HEK293 (cell line): ENCODE measurements around the gene GPR4.
A peak's percentile ranks its signal among the peaks of the same experiment; 100 is the strongest.

ENCODE experiments used
- CTCF ChIP-seq: fragments of 450-650 bp; formaldehyde crosslinking; IDR thresholded peaks from 2 replicates; pipeline ENCODE4 v1.5.1; 2016; ENCODE audit warnings: missing biosample characterization, missing genetic modification characterization
- GLIS1 ChIP-seq: fragments of 450-650 bp; formaldehyde crosslinking; IDR thresholded peaks from 2 replicates; pipeline ENCODE4 v1.5.1; 2016; ENCODE audit warnings: missing biosample characterization, missing genetic modification characterization
- IKZF3 ChIP-seq: fragments of 450-650 bp; IDR thresholded peaks from 2 replicates; pipeline ENCODE4 v1.5.0; 2018; ENCODE audit warnings: missing biosample characterization, mild to moderate bottlenecking, missing genetic modification characterization, moderate library complexity
- INSM2 ChIP-seq: fragments of 450-650 bp; formaldehyde crosslinking; IDR thresholded peaks from 2 replicates; pipeline ENCODE4 v1.5.1; 2016; ENCODE audit warnings: missing biosample characterization, missing genetic modification characterization
- KLF1 ChIP-seq: fragments of 450-650 bp; formaldehyde crosslinking; IDR thresholded peaks from 2 replicates; pipeline ENCODE4 v1.5.1; 2016; ENCODE audit warnings: missing biosample characterization, missing genetic modification characterization
- KLF7 ChIP-seq: fragments of 450-650 bp; formaldehyde crosslinking; IDR thresholded peaks from 2 replicates; pipeline ENCODE4 v1.5.1; 2016; ENCODE audit warnings: missing biosample characterization, missing genetic modification characterization, borderline replicate concordance
- MEIS1 ChIP-seq: sonication (generic); formaldehyde crosslinking; IDR thresholded peaks from 2 replicates; pipeline ENCODE4 v1.8.1; 2022; ENCODE audit warnings: missing genetic modification reagents, mild to moderate bottlenecking, borderline replicate concordance
- SP3 ChIP-seq: fragments of 450-650 bp; formaldehyde crosslinking; IDR thresholded peaks from 2 replicates; pipeline ENCODE4 v1.5.1; 2016; ENCODE audit warnings: missing biosample characterization, missing genetic modification characterization
- ZBTB17 ChIP-seq: fragments of 450-650 bp; formaldehyde crosslinking; IDR thresholded peaks from 2 replicates; pipeline ENCODE4 v1.5.1; 2016; ENCODE audit warnings: missing biosample characterization, missing genetic modification characterization
- ZBTB48 ChIP-seq: fragments of 450-650 bp; formaldehyde crosslinking; IDR thresholded peaks from 2 replicates; pipeline ENCODE4 v1.5.1; 2016; ENCODE audit warnings: missing biosample characterization, missing genetic modification characterization
- ZFP41 ChIP-seq: fragments of 450-650 bp; formaldehyde crosslinking; IDR thresholded peaks from 2 replicates; pipeline ENCODE4 v1.5.1; 2016; ENCODE audit warnings: missing biosample characterization, missing genetic modification characterization, borderline replicate concordance
- ZNF132 ChIP-seq: fragments of 450-650 bp; formaldehyde crosslinking; IDR thresholded peaks from 2 replicates; pipeline ENCODE4 v1.5.1; 2017; ENCODE audit warnings: missing biosample characterization, missing genetic modification characterization, borderline replicate concordance
- ZNF133 ChIP-seq: fragments of 450-650 bp; formaldehyde crosslinking; IDR thresholded peaks from 2 replicates; pipeline ENCODE4 v1.5.1; 2016; ENCODE audit warnings: missing biosample characterization, missing genetic modification characterization
- ZNF16 ChIP-seq: fragments of 450-650 bp; formaldehyde crosslinking; IDR thresholded peaks from 2 replicates; pipeline ENCODE4 v1.5.1; 2016; ENCODE audit warnings: low read depth, missing biosample characterization, missing genetic modification characterization
- ZNF169 ChIP-seq: fragments of 450-650 bp; formaldehyde crosslinking; IDR thresholded peaks from 2 replicates; pipeline ENCODE4 v1.5.1; 2016; ENCODE audit warnings: missing biosample characterization, missing genetic modification characterization
- ZNF175 ChIP-seq: fragments of 450-650 bp; formaldehyde crosslinking; IDR thresholded peaks from 2 replicates; pipeline ENCODE4 v1.5.1; 2016; ENCODE audit warnings: missing biosample characterization, missing genetic modification characterization
- ZNF23 ChIP-seq: fragments of 450-650 bp; formaldehyde crosslinking; IDR thresholded peaks from 2 replicates; pipeline ENCODE4 v1.5.1; 2016; ENCODE audit warnings: missing biosample characterization, missing genetic modification characterization, borderline replicate concordance
- ZNF24 ChIP-seq: fragments of 450-650 bp; formaldehyde crosslinking; IDR thresholded peaks from 2 replicates; pipeline ENCODE4 v1.5.1; 2016; ENCODE audit warnings: missing biosample characterization, missing genetic modification characterization
- ZNF311 ChIP-seq: fragments of 450-650 bp; formaldehyde crosslinking; IDR thresholded peaks from 2 replicates; pipeline ENCODE4 v1.5.1; 2017; ENCODE audit warnings: missing biosample characterization, missing genetic modification characterization, borderline replicate concordance
- ZNF324 ChIP-seq: fragments of 450-650 bp; formaldehyde crosslinking; IDR thresholded peaks from 2 replicates; pipeline ENCODE4 v1.5.1; 2016; ENCODE audit warnings: missing biosample characterization, missing genetic modification characterization
- ZNF510 ChIP-seq: fragments of 450-650 bp; formaldehyde crosslinking; IDR thresholded peaks from 2 replicates; pipeline ENCODE4 v1.5.1; 2018; ENCODE audit warnings: mild to moderate bottlenecking, missing genetic modification characterization, missing biosample characterization; ENCODE audit not compliant: insufficient replicate concordance
- ZNF514 ChIP-seq: fragments of 450-650 bp; formaldehyde crosslinking; IDR thresholded peaks from 2 replicates; pipeline ENCODE4 v1.5.1; 2016; ENCODE audit warnings: missing biosample characterization, missing genetic modification characterization
- ZNF529 ChIP-seq: fragments of 450-650 bp; formaldehyde crosslinking; IDR thresholded peaks from 2 replicates; pipeline ENCODE4 v1.5.1; 2017; ENCODE audit warnings: missing genetic modification characterization, missing biosample characterization; ENCODE audit not compliant: insufficient replicate concordance
- ZNF555 ChIP-seq: fragments of 450-650 bp; formaldehyde crosslinking; conservative IDR thresholded peaks from 2 replicates; pipeline ENCODE4 v1.5.1; 2017; ENCODE audit warnings: missing biosample characterization, mild to moderate bottlenecking, missing genetic modification characterization, inconsistent platforms
- ZNF658 ChIP-seq: fragments of 450-650 bp; formaldehyde crosslinking; IDR thresholded peaks from 2 replicates; pipeline ENCODE4; 2016; ENCODE audit warnings: missing biosample characterization, missing genetic modification characterization
- ZNF660 ChIP-seq: fragments of 450-650 bp; IDR thresholded peaks from 2 replicates; pipeline ENCODE4 v1.5.1; 2018; ENCODE audit warnings: missing biosample characterization, mild to moderate bottlenecking, missing genetic modification characterization
- ZNF670 ChIP-seq: fragments of 450-650 bp; formaldehyde crosslinking; IDR thresholded peaks from 2 replicates; pipeline ENCODE4 v1.5.1; 2016; ENCODE audit warnings: missing biosample characterization, missing genetic modification characterization, low read depth
- ZNF701 ChIP-seq: fragments of 450-650 bp; formaldehyde crosslinking; IDR thresholded peaks from 2 replicates; pipeline ENCODE4 v1.5.1; 2016; ENCODE audit warnings: missing biosample characterization, missing genetic modification characterization
- ZNF747 ChIP-seq: fragments of 450-650 bp; formaldehyde crosslinking; IDR thresholded peaks from 2 replicates; pipeline ENCODE4 v1.5.1; 2016; ENCODE audit warnings: missing biosample characterization, missing genetic modification characterization
- ZNF776 ChIP-seq: fragments of 450-650 bp; formaldehyde crosslinking; IDR thresholded peaks from 2 replicates; pipeline ENCODE4 v1.5.0; 2017; ENCODE audit warnings: missing biosample characterization, missing genetic modification characterization, borderline replicate concordance
- ZSCAN30 ChIP-seq: fragments of 450-650 bp; IDR thresholded peaks from 2 replicates; pipeline ENCODE4 v1.5.1; 2018; ENCODE audit warnings: missing biosample characterization, mild to moderate bottlenecking, missing genetic modification characterization, moderate library complexity
- ZXDB ChIP-seq: fragments of 450-650 bp; formaldehyde crosslinking; IDR thresholded peaks from 2 replicates; pipeline ENCODE4 v1.5.1; 2016; ENCODE audit warnings: missing biosample characterization, missing genetic modification characterization
- TF ChIP-seq, protein P1 (sequence below): fragments of 450-650 bp; formaldehyde crosslinking; IDR thresholded peaks from 2 replicates; pipeline ENCODE4 v1.5.1; 2016; ENCODE audit warnings: missing biosample characterization, missing genetic modification characterization
- TF ChIP-seq, protein P2 (sequence below): fragments of 450-650 bp; formaldehyde crosslinking; IDR thresholded peaks from 2 replicates; pipeline ENCODE4 v1.5.1; 2016; ENCODE audit warnings: missing biosample characterization, missing genetic modification characterization

The GPR4 gene

GRCh38 chr19:45645631-45646344, 43.8 kb upstream of the GPR4 start (continued):
- TF ChIP-seq ZNF175 (tag by site-specific recombination): no peak
- TF ChIP-seq MEIS1 (CRISPR knock-in tag): no peak
- no peak for TF ChIP-seq ZNF529 (tag by site-specific recombination)
- TF ChIP-seq, protein P1, sequence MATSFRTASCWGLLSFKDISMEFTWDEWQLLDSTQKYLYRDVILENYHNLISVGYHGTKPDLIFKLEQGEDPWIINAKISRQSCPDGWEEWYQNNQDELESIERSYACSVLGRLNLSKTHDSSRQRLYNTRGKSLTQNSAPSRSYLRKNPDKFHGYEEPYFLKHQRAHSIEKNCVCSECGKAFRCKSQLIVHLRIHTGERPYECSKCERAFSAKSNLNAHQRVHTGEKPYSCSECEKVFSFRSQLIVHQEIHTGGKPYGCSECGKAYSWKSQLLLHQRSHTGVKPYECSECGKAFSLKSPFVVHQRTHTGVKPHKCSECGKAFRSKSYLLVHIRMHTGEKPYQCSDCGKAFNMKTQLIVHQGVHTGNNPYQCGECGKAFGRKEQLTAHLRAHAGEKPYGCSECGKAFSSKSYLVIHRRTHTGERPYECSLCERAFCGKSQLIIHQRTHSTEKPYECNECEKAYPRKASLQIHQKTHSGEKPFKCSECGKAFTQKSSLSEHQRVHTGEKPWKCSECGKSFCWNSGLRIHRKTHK: no peak
- TF ChIP-seq ZNF23 (tag by site-specific recombination): no peak
- no peak for TF ChIP-seq INSM2 (tag by site-specific recombination)
- TF ChIP-seq ZBTB17 (tag by site-specific recombination): peak; percentile 74
- peak; percentile 79; the same call in 1 of the 2 replicates for TF ChIP-seq KLF7 (tag by site-specific recombination)
- peak; percentile 84; the same call in 1 of the 2 replicates for TF ChIP-seq ZSCAN30 (tag by site-specific recombination)
- TF ChIP-seq ZXDB (tag by site-specific recombination): peak; percentile 64
- peak; percentile 88 for TF ChIP-seq ZNF24 (tag by site-specific recombination)
- TF ChIP-seq ZNF510 (tag by site-specific recombination): no peak
- TF ChIP-seq ZNF324 (tag by site-specific recombination): peak; percentile 72; the same call in 1 of the 2 replicates
- no peak for TF ChIP-seq ZNF133 (tag by site-specific recombination)
- TF ChIP-seq ZBTB48 (tag by site-specific recombination): peak; percentile 97
- TF ChIP-seq, protein P2, sequence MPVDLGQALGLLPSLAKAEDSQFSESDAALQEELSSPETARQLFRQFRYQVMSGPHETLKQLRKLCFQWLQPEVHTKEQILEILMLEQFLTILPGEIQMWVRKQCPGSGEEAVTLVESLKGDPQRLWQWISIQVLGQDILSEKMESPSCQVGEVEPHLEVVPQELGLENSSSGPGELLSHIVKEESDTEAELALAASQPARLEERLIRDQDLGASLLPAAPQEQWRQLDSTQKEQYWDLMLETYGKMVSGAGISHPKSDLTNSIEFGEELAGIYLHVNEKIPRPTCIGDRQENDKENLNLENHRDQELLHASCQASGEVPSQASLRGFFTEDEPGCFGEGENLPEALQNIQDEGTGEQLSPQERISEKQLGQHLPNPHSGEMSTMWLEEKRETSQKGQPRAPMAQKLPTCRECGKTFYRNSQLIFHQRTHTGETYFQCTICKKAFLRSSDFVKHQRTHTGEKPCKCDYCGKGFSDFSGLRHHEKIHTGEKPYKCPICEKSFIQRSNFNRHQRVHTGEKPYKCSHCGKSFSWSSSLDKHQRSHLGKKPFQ (tag by site-specific recombination): no peak
- peak; percentile 51; the same call in 1 of the 2 replicates for TF ChIP-seq GLIS1 (tag by site-specific recombination)
- TF ChIP-seq ZNF670 (tag by site-specific recombination): no peak
- TF ChIP-seq CTCF (tag by site-specific recombination): no peak
- TF ChIP-seq ZNF132 (tag by site-specific recombination): no peak
- no peak for TF ChIP-seq ZNF776 (tag by site-specific recombination)
- TF ChIP-seq ZNF169 (tag by site-specific recombination): no peak
- no peak for TF ChIP-seq ZNF555 (tag by site-specific recombination)
- TF ChIP-seq ZFP41: no peak
- TF ChIP-seq ZNF311: no peak
- no peak for TF ChIP-seq ZNF514 (tag by site-specific recombination)
- no peak for TF ChIP-seq ZNF16 (tag by site-specific recombination)
- no peak for TF ChIP-seq ZNF747 (tag by site-specific recombination)
- TF ChIP-seq ZNF658 (tag by site-specific recombination): no peak
- TF ChIP-seq SP3: peak; percentile 92
- peak; percentile 73 for TF ChIP-seq KLF1
- TF ChIP-seq ZNF701 (tag by site-specific recombination): no peak
- peak; percentile 95 for TF ChIP-seq ZNF660 (tag by site-specific recombination)
- no peak for TF ChIP-seq IKZF3 (tag by site-specific recombination)
